ENCODE results near the gene TK2.

GRCh38 chr16:66552286-66553177 lies 2.6 kb upstream of the TK2 start, which contains the start of gene CKLF:
- TF ChIP-seq CTCF (IDR thresholded peaks at IDR 0.05 in 8 of 11, conservative IDR thresholded peaks at IDR 0.05 in 3 of 11) (no peak), POLR2AphosphoS5 (IDR thresholded peaks at IDR 0.05) (peak; percentile 97 to 98 (median 98))
